GM12891 (cell line): Measurements from ENCODE around the gene PRMT7.

Source experiments
- DNase-seq: peaks from one replicate; pipeline ENCODE4 v3.0.0; 2011; ENCODE audit warnings: low spot score; ENCODE audit not compliant: insufficient read length
- FAIRE-seq: peaks from 2 replicates; lab custom pipeline; 2011; peaks lifted over from hg19 to GRCh38; lab: Jason Lieb, UNC
- PAX5 ChIP-seq: IDR thresholded peaks from 2 replicates; pipeline ENCODE4 v1.6.1; 2011; ENCODE audit warnings: low read length, moderate library complexity, mild to moderate bottlenecking; ENCODE audit not compliant: insufficient read depth, severe bottlenecking
- POLR2A ChIP-seq: IDR thresholded peaks from 2 replicates; pipeline ENCODE4 v1.6.1; 2011; ENCODE audit warnings: low read depth, low read length, control low read depth
- POLR2AphosphoS5 ChIP-seq: IDR thresholded peaks from 2 replicates; pipeline ENCODE4 v1.6.1; 2011; ENCODE audit warnings: low read depth, low read length, control low read depth
- POU2F2 ChIP-seq: IDR thresholded peaks from 2 replicates; pipeline ENCODE4 v1.6.1; 2011; ENCODE audit warnings: low read depth, mild to moderate bottlenecking, control low read depth, low read length, moderate library complexity
- SPI1 ChIP-seq: IDR thresholded peaks from 2 replicates; pipeline ENCODE4 v1.6.1; 2011; ENCODE audit warnings: low read depth, low read length, control low read depth
- TAF1 ChIP-seq: IDR thresholded peaks from 2 replicates; pipeline ENCODE4 v1.6.1; 2011; ENCODE audit warnings: low read depth, low read length, control low read depth

The PRMT7 gene

GRCh38 chr16:68356249-68356918 lies 45.6 kb downstream of the PRMT7 start:
- DNase-seq (peak; percentile 95), FAIRE-seq (no peak)
- TF ChIP-seq PAX5 = no peak
- peak; percentile 79 for TF ChIP-seq SPI1
- no peak for TF ChIP-seq POLR2AphosphoS5
- TF ChIP-seq POU2F2 = no peak
- no peak for TF ChIP-seq TAF1
- TF ChIP-seq POLR2A = no peak

GRCh38 chr16:68356919-68357286 lies 46.1 kb downstream of the PRMT7 start:
- DNase-seq (no peak), FAIRE-seq (peak; percentile 9)
- TF ChIP-seq POU2F2 = no peak
- TF ChIP-seq TAF1 = no peak
- no peak for TF ChIP-seq POLR2AphosphoS5
- no peak for TF ChIP-seq POLR2A
- TF ChIP-seq SPI1 = no peak
- TF ChIP-seq PAX5 = no peak

- TF ChIP-seq POLR2A = no peak
- TF ChIP-seq POU2F2 = no peak
- TF ChIP-seq SPI1 = no peak
- no peak for TF ChIP-seq TAF1
- no peak for TF ChIP-seq PAX5
- TF ChIP-seq POLR2AphosphoS5 = no peak
- no peak for FAIRE-seq
- no peak for DNase-seq
Observed at GRCh38 chr16:68357521-68357922, 46.7 kb downstream of the PRMT7 start.

- FAIRE-seq = no peak
- no peak for DNase-seq
- TF ChIP-seq TAF1 = no peak
- TF ChIP-seq SPI1 = no peak
- no peak for TF ChIP-seq PAX5
- no peak for TF ChIP-seq POLR2AphosphoS5
- TF ChIP-seq POLR2A = no peak
- TF ChIP-seq POU2F2 = no peak
Observed at GRCh38 chr16:68357923-68358322, 47.1 kb downstream of the PRMT7 start.

- no peak for FAIRE-seq
Observed at GRCh38 chr16:68358951-68359350, 48.1 kb downstream of the PRMT7 start.

GRCh38 chr16:68359398-68360191 lies 48.8 kb downstream of the PRMT7 start:
- DNase-seq (no peak), FAIRE-seq (peak; percentile 52)
- no peak for TF ChIP-seq POLR2AphosphoS5
- TF ChIP-seq PAX5 = no peak
- TF ChIP-seq POLR2A = no peak
- TF ChIP-seq SPI1 = no peak
- TF ChIP-seq TAF1 = no peak
- TF ChIP-seq POU2F2 = no peak

More at GRCh38 chr16:68358951-68359350, 48.1 kb downstream of the PRMT7 start:
- no peak for DNase-seq
- TF ChIP-seq PAX5 (no peak), POU2F2 (no peak), TAF1 (no peak), POLR2AphosphoS5 (no peak), SPI1 (no peak), POLR2A (no peak)

- TF ChIP-seq POLR2AphosphoS5 = no peak
- no peak for TF ChIP-seq TAF1
- no peak for TF ChIP-seq POU2F2
- no peak for TF ChIP-seq POLR2A
- TF ChIP-seq SPI1 = no peak
- TF ChIP-seq PAX5 = no peak
- DNase-seq = no peak
- FAIRE-seq = no peak
Observed at GRCh38 chr16:68360547-68360946, 49.7 kb downstream of the PRMT7 start.

- FAIRE-seq (no peak), DNase-seq (no peak)
- TF ChIP-seq SPI1 (no peak), POU2F2 (no peak), POLR2AphosphoS5 (no peak), PAX5 (no peak), TAF1 (no peak), POLR2A (no peak)
Observed at GRCh38 chr16:68360956-68361355, 50.1 kb downstream of the PRMT7 start.

GRCh38 chr16:68361485-68361884 lies 50.7 kb downstream of the PRMT7 start:
- no peak for FAIRE-seq
- no peak for DNase-seq
- TF ChIP-seq TAF1 (no peak), SPI1 (no peak), PAX5 (no peak), POU2F2 (no peak), POLR2AphosphoS5 (no peak), POLR2A (no peak)
